Endothelial cell of umbilical vein (primary cell): ENCODE data around the gene ZFAND2B. TPM values are rescaled to one million over a fixed set of nuclear protein-coding genes. Genes with fewer than 3 reads are reported as not detected.

Experiments used
- BruUV-seq: library from RNA; stranded (reverse); fragments of 400-500 nt; replicated peaks from 2 replicates; lab custom pipeline; 2021; lab: Mats Ljungman, UMichigan
- CTCF ChIA-PET: fragments of 300-600, 350-600 bp; sonication (Branson Sonifier 250); formaldehyde crosslinking; loops from one replicate; lab custom pipeline; 2021; ENCODE audit warnings: antibody characterized with exemption, inconsistent platforms; lab: Charles Lee
- POLR2A ChIA-PET: fragments of 300-600, 350-600 bp; sonication (Branson Sonifier 250); formaldehyde crosslinking; loops from one replicate; lab custom pipeline; 2021; ENCODE audit warnings: antibody characterized with exemption, inconsistent platforms; lab: Charles Lee
- DNase-seq: peaks from one replicate; pipeline ENCODE4 v3.0.0-alpha.2; 2011; ENCODE audit warnings: low read depth, low spot score
- FAIRE-seq: peaks from 2 replicates; lab custom pipeline; 2011; peaks lifted over from hg19 to GRCh38; lab: Jason Lieb, UNC
- H2AFZ ChIP-seq: 2 replicates; pipeline ENCODE4 v1.6.0; 2012; ENCODE audit warnings: low read depth, low read length, control low read depth, inconsistent platforms
- H3K27ac ChIP-seq: 2 replicates; pipeline ENCODE4 v1.5.1; 2011; ENCODE audit warnings: low read depth, mild to moderate bottlenecking, control low read depth, low read length, moderate library complexity; ENCODE audit not compliant: insufficient read depth
- H3K27me3 ChIP-seq, 2 experiments: 2 replicates each; pipeline versions ENCODE4 v1.6.0 to v1.6.1; 2011; ENCODE audit warnings: low read length in 2 of 2, mixed read lengths in 1 of 2; ENCODE audit not compliant: control insufficient read depth in 2 of 2, insufficient read depth in 2 of 2
- H3K36me3 ChIP-seq, 2 experiments: 2 replicates in 1 of 2; 3 replicates in 1 of 2; pipeline ENCODE4 v1.5.1; 2011; ENCODE audit warnings: low read length in 2 of 2, mild to moderate bottlenecking in 1 of 2, moderate library complexity in 1 of 2; ENCODE audit not compliant: control insufficient read depth in 2 of 2, insufficient read depth in 2 of 2; ENCODE audit errors: extremely low read depth in 1 of 2
- H3K4me1 ChIP-seq: 3 replicates; pipeline ENCODE4 v1.5.1; 2011; ENCODE audit warnings: mild to moderate bottlenecking, low read length; ENCODE audit not compliant: control insufficient read depth, insufficient read depth; ENCODE audit errors: extremely low read depth
- H3K4me2 ChIP-seq: 2 replicates; pipeline ENCODE4 v1.6.1; 2011; ENCODE audit warnings: low read length, control low read depth, mixed read lengths; ENCODE audit not compliant: insufficient read depth
- H3K4me3 ChIP-seq, 3 experiments: fragments of 200-600 bp in 1 of 3; sonication (generic), shearing (Covaris generic) in 1 of 3; replicated peaks in 1 of 3; 2 replicates each; pipeline ENCODE4 v1.5.1; 2011 to 2016; ENCODE audit warnings: control low read depth in 3 of 3, low read length in 3 of 3, mild to moderate bottlenecking in 2 of 3, inconsistent platforms in 1 of 3, low read depth in 1 of 3, moderate library complexity in 1 of 3; ENCODE audit not compliant: insufficient read depth in 1 of 3
- H3K79me2 ChIP-seq: 2 replicates; pipeline ENCODE4 v1.6.0; 2012; ENCODE audit warnings: low read length, inconsistent platforms; ENCODE audit not compliant: control insufficient read depth, insufficient read depth
- H3K9ac ChIP-seq: replicated peaks from 2 replicates; pipeline ENCODE3; 2011; ENCODE audit warnings: low read length, control low read depth; ENCODE audit not compliant: insufficient read depth; ENCODE audit errors: extremely low read depth
- H3K9me1 ChIP-seq: replicated peaks from 3 replicates; pipeline ENCODE4 v1.6.0; 2011; ENCODE audit warnings: mild to moderate bottlenecking, low read length; ENCODE audit not compliant: control insufficient read depth, insufficient read depth; ENCODE audit errors: extremely low read depth
- H3K9me3 ChIP-seq: replicated peaks from 2 replicates; pipeline ENCODE4 v1.5.1; 2012; ENCODE audit warnings: low read length, inconsistent platforms; ENCODE audit not compliant: control insufficient read depth, insufficient read depth
- H4K20me1 ChIP-seq: replicated peaks from 2 replicates; pipeline ENCODE3; 2011; ENCODE audit warnings: mild to moderate bottlenecking, low read length; ENCODE audit not compliant: control insufficient read depth, insufficient read depth; ENCODE audit errors: extremely low read depth
- EZH2 ChIP-seq: IDR thresholded peaks from 2 replicates; pipeline ENCODE4 v1.6.1; 2012; ENCODE audit warnings: borderline replicate concordance, low read depth, mild to moderate bottlenecking, moderate library complexity, low read length, inconsistent platforms; ENCODE audit not compliant: severe bottlenecking
- FOS ChIP-seq: IDR thresholded peaks from 2 replicates; pipeline ENCODE4 v1.6.1; 2011; ENCODE audit warnings: mild to moderate bottlenecking, low read length, moderate library complexity, borderline replicate concordance; ENCODE audit not compliant: insufficient read depth
- GATA2 ChIP-seq: IDR thresholded peaks from 2 replicates; pipeline ENCODE4 v1.7.0; 2011; ENCODE audit warnings: low read depth, mild to moderate bottlenecking, moderate library complexity, mixed read lengths, low read length; ENCODE audit not compliant: insufficient read length, insufficient read depth
- JUN ChIP-seq: IDR thresholded peaks from 2 replicates; pipeline ENCODE4 v1.6.1; 2011; ENCODE audit warnings: borderline replicate concordance, low read depth; ENCODE audit not compliant: insufficient read length, insufficient read depth
- MYC ChIP-seq: IDR thresholded peaks from one replicate; pipeline ENCODE4 v1.6.1; 2011; ENCODE audit warnings: mild to moderate bottlenecking, low read depth, low read length
- POLR2A ChIP-seq: IDR thresholded peaks from 2 replicates; pipeline ENCODE4 v1.6.1; 2012; ENCODE audit warnings: low read depth, mild to moderate bottlenecking, control low read depth, low read length
- POLR2AphosphoS5 ChIP-seq: IDR thresholded peaks from 2 replicates; pipeline ENCODE4 v1.6.1; 2012; ENCODE audit warnings: low read depth, mild to moderate bottlenecking, control low read depth, low read length, moderate library complexity; ENCODE audit not compliant: insufficient read depth
- dilution Hi-C: fragments of 300-500 bp; cut with MboI; formaldehyde crosslinking; loops from one replicate; pipeline ENCODE4 v1.15.0; 2019; ENCODE audit warnings: low sequenced_read_pairs; ENCODE audit not compliant: extremely low pct_ligation_motif_present
- intact Hi-C: fragments of 100-400 bp; cut with micrococcal nuclease; formaldehyde crosslinking; loops from one replicate; pipeline ENCODE4 v1.10.0; 2022
- polyA plus RNA-seq, 4 experiments: library from polyadenylated mRNA; depleted of rRNA in 3 of 4; stranded (reverse) in 3 of 4; unstranded in 1 of 4; fragments of >200 nt; gene quantifications; 2 replicates each; pipeline versions ENCODE4 v1.2.1 to v1.2.3, GENCODE V29; 2011 to 2012; ENCODE audit warnings: missing spikeins in 1 of 4
- total RNA-seq: library from RNA; stranded (reverse); gene quantifications from 2 replicates; pipeline ENCODE4 v1.2.3, GENCODE V29; 2021
- TF ChIP-seq, protein P1 (sequence below): IDR thresholded peaks from 2 replicates; pipeline ENCODE4 v1.6.1; 2011; ENCODE audit not compliant: insufficient read depth, insufficient read length
- TF ChIP-seq, protein P2 (sequence below), 2 donors: IDR thresholded peaks; 1 replicate in 1 of 2; 2 replicates in 1 of 2; pipeline ENCODE4 v1.5.1; 2011; ENCODE audit warnings: low read length in 2 of 2, mild to moderate bottlenecking in 2 of 2, moderate library complexity in 2 of 2, control low read depth in 1 of 2, inconsistent platforms in 1 of 2, low read depth in 1 of 2; ENCODE audit not compliant: insufficient read depth in 1 of 2; ENCODE audit errors: extremely low read depth in 1 of 2

ZFAND2B gene
- total and polyA plus RNA-seq, 2 donors (not counting 3 experiments of a cell fraction or from before 2014, with no cell fraction given), result 23.3 to 52.0 TPM

DNA sequence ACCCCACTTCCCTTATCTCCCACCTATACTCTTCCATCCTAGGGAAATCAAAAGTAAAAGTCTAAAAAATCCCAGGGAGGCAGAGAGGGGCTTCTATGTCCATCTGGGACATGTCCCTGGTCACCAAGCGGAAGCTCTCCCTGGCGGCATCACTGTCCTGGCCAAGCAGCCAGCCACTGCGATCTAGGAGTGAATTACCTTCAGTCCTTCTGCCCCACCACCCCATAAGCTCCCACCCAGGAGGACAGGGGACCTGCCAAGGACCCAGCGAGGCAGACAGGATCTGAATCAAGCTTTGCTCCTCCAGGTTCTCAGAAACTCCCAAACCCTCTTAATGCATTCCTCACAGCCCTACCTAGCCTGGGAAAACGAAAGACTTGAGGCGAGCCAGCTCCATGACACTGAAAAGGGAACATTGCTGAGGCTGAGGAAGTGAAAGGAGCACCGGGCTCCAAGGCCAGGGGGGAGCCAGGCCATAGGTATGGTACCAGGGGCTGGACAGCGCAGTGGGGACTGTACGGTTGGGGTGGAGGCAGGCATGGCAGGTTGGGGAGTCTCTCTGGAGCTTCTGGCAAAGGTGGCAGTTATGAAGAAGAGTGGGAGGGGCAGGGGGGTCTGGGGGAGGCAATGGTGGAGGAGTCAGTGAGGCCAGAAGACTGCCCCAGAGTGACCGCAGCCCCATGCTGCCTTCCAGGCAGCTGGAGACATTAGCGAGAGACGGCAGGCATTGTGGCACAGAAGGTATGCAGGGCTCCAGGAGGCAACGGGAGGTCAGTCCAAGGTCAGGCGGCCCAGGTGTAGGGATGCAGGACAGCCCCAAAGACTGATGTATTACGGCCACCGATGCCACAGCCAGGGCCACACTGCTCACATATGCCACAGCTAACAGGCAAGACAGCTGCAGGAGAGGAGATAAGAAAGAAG, 34.1 kb upstream of the ZFAND2B start:
- BruUV-seq, result no TSS peak
- Histone ChIP-seq H4K20me1 (peaks cover 3% of the 10 kb centered on the region), H3K4me1 (peaks cover 6% of the 10 kb centered on the region), H3K4me2 (no peak overlapping the region), H3K27ac (no peak overlapping the region), H3K79me2 (peaks cover 6% of the 10 kb centered on the region), H3K36me3 (peaks cover 0 to 19% of the 10 kb centered on the region in 2 experiments), H2AFZ (no peak overlapping the region), H3K9me1 (no peaks in the 10 kb centered on the region), H3K27me3 (no peaks in the 10 kb centered on the region), H3K9me3 (no peaks in the 10 kb centered on the region), H3K4me3 (no peak overlapping the region), H3K9ac (no peak overlapping the region)
- dilution Hi-C loops, result no loop called here
- DNase-seq (no peak), FAIRE-seq (no peak)
- CTCF ChIA-PET, result interaction anchor here (0.6 to 5.2 kb wide), 9 partner anchors 8 to 143 kb away, joined by 3 to 32 read pairs (median 10); partner anchors contain the start of genes NHEJ1 and ZFAND2B
- intact Hi-C loops, result no loop called here
- TF ChIP-seq, protein P1, sequence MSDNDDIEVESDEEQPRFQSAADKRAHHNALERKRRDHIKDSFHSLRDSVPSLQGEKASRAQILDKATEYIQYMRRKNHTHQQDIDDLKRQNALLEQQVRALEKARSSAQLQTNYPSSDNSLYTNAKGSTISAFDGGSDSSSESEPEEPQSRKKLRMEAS, result no peak
- no peak for TF ChIP-seq JUN
- no peak for TF ChIP-seq MYC
- no peak for TF ChIP-seq GATA2
- TF ChIP-seq, protein P2, sequence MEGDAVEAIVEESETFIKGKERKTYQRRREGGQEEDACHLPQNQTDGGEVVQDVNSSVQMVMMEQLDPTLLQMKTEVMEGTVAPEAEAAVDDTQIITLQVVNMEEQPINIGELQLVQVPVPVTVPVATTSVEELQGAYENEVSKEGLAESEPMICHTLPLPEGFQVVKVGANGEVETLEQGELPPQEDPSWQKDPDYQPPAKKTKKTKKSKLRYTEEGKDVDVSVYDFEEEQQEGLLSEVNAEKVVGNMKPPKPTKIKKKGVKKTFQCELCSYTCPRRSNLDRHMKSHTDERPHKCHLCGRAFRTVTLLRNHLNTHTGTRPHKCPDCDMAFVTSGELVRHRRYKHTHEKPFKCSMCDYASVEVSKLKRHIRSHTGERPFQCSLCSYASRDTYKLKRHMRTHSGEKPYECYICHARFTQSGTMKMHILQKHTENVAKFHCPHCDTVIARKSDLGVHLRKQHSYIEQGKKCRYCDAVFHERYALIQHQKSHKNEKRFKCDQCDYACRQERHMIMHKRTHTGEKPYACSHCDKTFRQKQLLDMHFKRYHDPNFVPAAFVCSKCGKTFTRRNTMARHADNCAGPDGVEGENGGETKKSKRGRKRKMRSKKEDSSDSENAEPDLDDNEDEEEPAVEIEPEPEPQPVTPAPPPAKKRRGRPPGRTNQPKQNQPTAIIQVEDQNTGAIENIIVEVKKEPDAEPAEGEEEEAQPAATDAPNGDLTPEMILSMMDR (IDR thresholded peaks at IDR 0.05; ENCODE audit: extremely low read depth in 1 of 2, insufficient read depth in 1 of 2, low read depth in 1 of 2, low read length in 2 of 2), result no peak
- TF ChIP-seq POLR2A, result no peak
- TF ChIP-seq EZH2, result no peak
- TF ChIP-seq POLR2AphosphoS5, result no peak
- TF ChIP-seq FOS, result no peak
- POLR2A ChIA-PET, result no interaction called here
